Stimulated activated CD4-positive, alpha-beta T cell treated with anti-CD3 and anti-CD28 coated beads, TNF-alpha, amount 100 ng/mL, for 24 hours (primary cell): ENCODE results near the gene AKR1B1.

ENCODE experiments used
- DNase-seq, 3 experiments: peaks; one replicate each; pipeline ENCODE4 v3.0.0-alpha.2; 2020; ENCODE audit warnings: low read depth in 3 of 3

The AKR1B1 gene

DNA sequence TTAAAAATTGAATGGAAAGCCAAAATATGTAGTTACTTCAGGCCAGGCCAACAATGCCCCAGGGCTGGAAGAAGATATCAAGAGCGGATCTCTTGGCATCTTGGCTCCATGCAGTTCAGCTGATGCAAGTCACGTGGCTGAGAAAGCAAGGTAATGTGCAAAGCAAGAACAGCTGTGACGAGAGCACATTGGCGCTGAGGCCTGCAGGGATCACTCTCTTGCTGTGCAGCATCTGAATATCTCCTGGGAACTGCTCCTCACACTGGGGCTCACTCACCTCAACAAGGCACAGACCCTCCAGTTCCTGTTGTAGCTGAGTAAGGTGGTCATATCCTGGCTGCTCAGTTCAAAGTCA lies 14.0 kb downstream of the AKR1B1 start:
- DNase-seq: no peak

- no peak for DNase-seq
These were observed 14.5 kb downstream of the AKR1B1 start for GRCh38 chr7:134444198-134444960.

- DNase-seq: no peak
These were observed 15.4 kb downstream of the AKR1B1 start for GRCh38 chr7:134443396-134444070.

DNA sequence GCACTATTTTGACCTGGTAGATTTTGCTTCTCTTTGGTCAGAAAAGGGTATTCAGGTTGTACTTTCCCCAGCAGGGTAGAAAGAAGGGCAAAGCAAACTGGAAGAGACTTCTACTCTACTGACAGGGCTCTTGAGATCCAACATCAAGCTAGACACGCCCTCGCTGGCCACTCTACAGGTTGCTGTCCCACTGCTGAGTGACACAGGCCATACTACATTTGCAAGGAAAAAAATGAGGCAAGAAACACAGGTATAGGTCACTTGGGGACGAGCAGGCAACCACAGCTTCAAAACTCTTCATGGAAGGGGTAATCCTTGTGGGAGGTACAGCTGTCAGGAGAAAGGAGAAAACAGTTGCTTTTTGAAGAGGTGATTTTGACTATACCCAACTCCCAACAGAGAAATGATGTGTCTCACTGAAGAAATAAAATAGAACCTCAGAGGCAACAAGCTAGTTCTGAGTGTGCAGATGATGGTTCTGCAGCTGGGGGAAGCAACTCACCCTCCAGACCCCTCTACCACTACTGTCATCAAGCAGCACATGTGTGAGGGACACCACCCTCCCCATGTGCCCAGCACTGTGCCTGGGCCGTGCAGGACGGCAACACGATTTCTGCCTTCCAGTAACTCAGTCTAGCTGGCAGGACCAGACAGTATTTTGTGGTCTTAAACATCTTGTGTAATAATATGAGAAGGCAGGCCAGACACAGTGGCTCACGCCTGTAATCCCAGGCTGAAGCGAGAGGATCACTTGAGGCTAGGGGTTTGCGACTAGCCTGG lies 16.3 kb downstream of the AKR1B1 start:
- DNase-seq: no peak

DNA sequence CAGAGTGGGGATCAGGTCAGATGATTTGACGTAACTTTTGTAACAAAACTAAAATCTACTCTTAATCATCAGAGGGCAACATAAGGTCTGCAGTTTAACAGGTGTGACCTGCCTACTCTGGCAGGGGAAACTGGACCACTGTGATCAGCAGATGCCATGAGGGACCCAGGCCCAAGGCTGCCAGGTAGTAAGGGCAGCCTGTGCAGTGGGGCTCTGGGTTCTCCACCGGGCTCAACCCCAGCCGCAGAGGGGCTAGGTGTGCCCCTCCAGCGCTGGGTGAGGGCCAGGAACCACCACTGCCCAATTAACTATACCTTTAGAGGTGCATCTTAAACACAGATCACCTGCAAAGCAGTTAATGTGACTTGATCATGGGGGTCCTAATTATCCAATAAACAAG lies 17.6 kb downstream of the AKR1B1 start:
- no peak for DNase-seq

DNA sequence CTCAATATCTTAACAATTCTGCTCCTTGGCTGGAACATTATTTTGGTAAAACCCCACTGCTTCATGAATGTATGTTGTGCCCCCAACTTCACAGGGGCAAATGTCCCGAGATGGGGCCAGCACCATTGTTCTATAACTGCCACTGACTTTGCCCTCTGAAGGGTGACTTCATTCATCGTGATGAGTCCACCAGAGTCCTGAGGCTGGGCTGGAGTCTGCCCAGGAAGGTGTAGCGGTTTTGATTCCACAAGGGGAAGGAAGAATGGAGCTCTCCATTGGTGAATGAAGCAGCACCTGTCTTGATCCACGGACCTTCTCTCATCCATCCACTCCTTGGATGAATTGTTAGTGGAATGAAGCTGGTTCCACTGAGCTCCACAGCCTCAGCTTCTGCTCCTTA lies 18.4 kb downstream of the AKR1B1 start:
- DNase-seq: no peak

DNA sequence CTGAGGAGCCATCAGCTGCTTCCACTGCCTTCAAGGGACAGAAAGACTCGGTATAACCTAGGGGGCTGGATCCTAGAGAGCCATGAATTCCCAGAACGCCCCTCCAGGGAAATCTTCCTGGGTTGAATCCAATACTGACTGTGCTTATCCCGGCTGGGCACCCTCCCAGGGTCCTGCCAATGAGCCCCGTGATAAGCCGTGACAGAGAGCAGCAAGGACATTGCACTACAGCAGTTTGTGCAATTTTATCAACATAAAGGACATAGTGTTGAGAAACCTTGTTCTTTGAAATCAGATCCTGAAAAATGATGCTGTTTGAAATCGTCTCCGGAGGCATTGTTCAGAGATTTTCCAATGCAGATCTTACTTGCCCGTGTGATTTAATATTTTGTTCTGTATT lies 18.8 kb downstream of the AKR1B1 start:
- DNase-seq: no peak

DNA sequence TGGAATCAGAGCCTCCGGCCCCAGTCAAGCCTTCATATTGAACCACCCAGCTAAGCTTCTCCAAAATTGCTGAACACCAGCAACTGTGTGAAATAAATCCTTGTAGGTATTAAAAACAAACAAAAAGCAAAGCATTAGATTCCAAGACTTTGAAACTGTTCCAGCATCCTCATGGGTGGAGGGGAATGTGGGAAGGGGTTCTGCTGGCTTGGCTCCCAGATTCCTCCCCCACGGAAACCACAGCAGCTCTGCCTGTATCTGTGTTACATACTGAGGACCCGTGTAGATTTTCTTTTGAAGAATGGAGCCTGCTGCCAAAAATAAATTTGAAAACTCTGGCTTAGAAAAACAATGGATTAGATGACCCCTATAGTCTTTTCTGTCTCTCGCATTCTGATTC lies 20.0 kb downstream of the AKR1B1 start:
- DNase-seq: no peak

DNA sequence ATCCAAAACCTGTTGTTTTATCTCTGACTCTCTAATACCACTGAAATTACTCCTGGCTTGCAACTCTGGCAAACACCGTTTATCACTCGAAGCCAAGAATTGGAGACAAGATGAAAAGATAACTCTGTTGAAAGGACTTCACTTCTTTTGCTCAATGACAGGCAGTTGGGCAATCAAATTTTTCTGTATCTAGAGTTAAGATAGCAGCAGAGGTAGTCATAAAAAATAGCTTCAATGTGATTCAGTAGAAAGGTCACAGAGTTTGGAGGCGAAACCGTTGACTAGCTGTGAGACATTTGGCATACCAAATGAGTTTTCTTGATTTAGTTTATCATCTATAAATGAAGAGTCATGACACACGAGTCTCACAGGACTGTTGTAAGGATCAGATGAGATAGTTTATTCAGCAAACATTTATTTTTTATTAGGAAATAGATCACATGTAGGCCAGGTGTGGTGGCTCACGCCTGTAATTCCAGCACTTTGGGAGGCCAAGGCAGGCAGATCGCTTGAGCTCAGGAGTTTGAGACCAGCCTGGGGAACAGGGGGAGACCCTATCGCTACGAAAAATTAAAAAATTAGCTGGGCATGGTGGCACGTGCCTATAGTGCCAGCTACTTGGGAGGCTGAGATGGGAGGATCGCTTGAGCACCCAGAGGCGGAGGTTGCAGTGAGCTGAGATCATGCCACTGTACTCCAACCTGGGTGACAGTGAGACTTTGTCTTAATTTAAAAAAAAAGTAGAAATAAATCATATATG lies 23.6 kb downstream of the AKR1B1 start:
- DNase-seq: no peak

- DNase-seq: no peak
These were observed 24.2 kb downstream of the AKR1B1 start for GRCh38 chr7:134434701-134435100.

DNA sequence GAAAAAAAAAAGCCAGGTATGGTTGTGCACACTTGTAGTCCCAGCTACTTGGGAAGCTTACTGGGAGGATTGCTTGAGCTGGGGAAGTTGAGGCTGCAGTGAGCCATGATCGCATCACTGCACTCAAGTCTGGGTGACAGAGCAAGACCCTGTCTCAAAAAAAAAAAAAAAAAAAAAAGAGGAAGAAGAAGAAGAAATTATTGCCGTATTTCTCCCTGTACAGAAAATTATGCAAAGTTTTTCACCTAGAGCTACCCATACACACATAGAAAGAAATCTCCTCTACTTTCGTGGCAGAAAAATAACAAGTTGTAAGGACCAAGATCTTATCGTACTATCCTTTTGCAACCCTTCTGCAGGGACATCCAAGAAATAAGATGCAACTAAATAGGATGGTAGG lies 25.5 kb downstream of the AKR1B1 start:
- DNase-seq: no peak

GRCh38 chr7:134432296-134433152 lies 26.4 kb downstream of the AKR1B1 start:
- DNase-seq: peak; percentile 43 to 78 (median 46)

GRCh38 chr7:134431815-134432214 lies 27.1 kb downstream of the AKR1B1 start:
- DNase-seq: no peak

GRCh38 chr7:134429481-134429880 lies 29.4 kb downstream of the AKR1B1 start:
- DNase-seq: no peak

DNA sequence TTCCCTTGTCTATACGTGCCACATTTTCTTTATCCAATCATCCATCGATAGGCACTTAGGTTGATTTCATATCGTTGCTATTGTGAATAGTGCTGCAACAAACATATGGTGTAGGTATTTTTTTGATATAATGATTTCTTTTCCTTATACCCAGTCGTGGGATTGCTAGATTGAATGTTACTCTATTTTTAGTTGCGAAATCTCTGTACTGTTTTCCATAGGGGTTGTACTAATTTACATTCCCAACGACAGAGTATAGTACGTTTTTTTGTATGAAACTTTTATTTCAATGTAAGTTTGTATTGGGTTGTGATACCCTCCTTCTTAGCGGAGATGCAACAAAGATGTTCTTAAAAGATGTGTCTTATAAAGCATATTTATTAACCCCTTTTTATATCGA lies 30.0 kb downstream of the AKR1B1 start:
- DNase-seq: no peak

GRCh38 chr7:134427896-134428295 lies 31.0 kb downstream of the AKR1B1 start:
- DNase-seq: no peak

DNA sequence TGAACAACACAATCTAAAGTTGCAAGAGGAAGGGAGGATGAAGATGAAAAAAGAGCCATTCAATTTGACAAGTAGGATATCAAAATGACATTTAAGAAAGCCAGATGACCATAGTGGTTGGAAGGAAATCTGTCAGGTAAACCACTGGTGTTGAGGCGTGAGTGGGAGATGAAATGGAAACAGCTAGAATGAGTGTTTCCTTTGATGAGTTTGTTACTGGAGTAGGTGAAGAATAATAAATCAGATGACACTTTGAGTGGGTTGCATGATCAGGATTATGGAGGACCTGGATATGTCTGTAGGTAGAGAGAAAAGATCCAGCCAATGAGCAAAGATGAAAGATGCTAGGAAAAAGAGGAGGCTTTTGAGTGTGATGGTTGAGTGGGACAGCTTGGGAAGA lies 33.1 kb downstream of the AKR1B1 start:
- no peak for DNase-seq

GRCh38 chr7:134422638-134423037 lies 36.3 kb downstream of the AKR1B1 start:
- no peak for DNase-seq

DNA sequence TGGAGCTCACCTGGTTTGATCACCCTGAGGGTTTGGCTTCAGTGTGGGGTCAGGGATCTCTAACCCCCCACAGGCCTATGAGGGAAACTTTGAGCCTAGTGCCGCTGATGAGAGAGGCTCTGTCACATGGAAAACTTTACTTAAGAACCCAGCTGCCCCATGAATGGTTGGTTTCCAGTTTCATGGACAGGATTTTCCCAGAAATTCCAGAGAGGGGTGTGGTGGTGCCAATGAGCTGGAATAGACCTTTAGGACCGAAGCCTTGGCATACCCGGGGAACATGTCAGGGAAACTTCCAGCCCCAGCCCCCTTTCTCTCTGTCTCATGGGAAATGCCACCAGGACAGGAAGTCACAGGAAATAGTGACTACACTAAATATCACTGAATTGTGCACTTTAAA lies 36.9 kb downstream of the AKR1B1 start:
- no peak for DNase-seq

GRCh38 chr7:134420424-134421125 lies 38.3 kb downstream of the AKR1B1 start:
- DNase-seq: no peak

DNA sequence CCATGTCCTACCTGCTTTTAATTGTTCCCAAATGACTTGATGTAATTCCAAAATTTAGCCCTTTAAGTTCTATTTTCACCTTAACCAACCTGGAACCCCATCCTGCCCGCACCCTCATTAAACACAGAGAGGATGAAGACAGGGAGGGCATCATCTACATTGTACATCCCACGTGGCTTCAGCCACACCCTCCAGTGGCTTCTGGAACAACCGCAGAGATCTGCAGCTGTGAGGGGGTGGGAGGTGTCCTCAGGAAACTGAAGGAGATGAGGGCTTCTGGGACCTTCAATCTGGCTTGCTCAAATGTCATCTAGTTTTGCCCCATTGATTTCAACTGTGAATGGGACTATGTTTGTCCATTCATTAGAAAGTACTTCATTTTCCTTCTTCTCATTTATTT lies 39.0 kb downstream of the AKR1B1 start:
- DNase-seq: no peak
